Measurements from ENCODE around the gene LSS. TPM values are rescaled to one million over a fixed set of nuclear protein-coding genes. Genes with fewer than 3 reads are reported as not detected.
A peak's percentile ranks its signal among the peaks of the same experiment; 100 is the strongest.
"Not testable (repeated sequence)": the region's sequence is repeated elsewhere in the genome, so short reads cannot be mapped to it uniquely, and the experiment has no call there.

LSS gene
- total RNA-seq, 2 experiments from 2014 or later = 30.4 TPM

GRCh38 chr21:46205166-46205565 is 23.4 kb downstream of the LSS start:
- no peak for DNase-seq
- no peaks in the 10 kb centered on the region for H3K9me3 Mint-ChIP-seq
- CTCF ChIA-PET = no interaction called here
- TF ChIP-seq CTCF (IDR thresholded peaks at IDR 0.05) = no peak
- no peaks in the 10 kb centered on the region for H3K4me1 ChIP-seq (ENCODE audit: insufficient read depth, low read length)
- H3K4me3 Mint-ChIP-seq = no peak overlapping the region
- H3K27ac Mint-ChIP-seq = no peak overlapping the region
- H3K27me3 ChIP-seq (ENCODE audit: control insufficient read depth in 1 of 2, insufficient read depth in 2 of 2, low read length in 2 of 2) = no peaks in the 10 kb centered on the region
- no peak overlapping the region for H3K27ac ChIP-seq (ENCODE audit: low read depth in 1 of 2, low read length in 2 of 2)
- no peak for ATAC-seq (ENCODE audit: poor library complexity)
- H3K9me3 ChIP-seq (ENCODE audit: control insufficient read depth in 1 of 2, insufficient read depth in 1 of 2, low read length in 2 of 2) = no peaks in the 10 kb centered on the region
- H3K36me3 Mint-ChIP-seq (ENCODE audit: low read depth) = peaks cover 58% of the 10 kb centered on the region
- no peak overlapping the region for H3K4me3 ChIP-seq (ENCODE audit: low read length)
- no peaks in the 10 kb centered on the region for H3K27me3 Mint-ChIP-seq
- no peaks in the 10 kb centered on the region for H3K4me1 Mint-ChIP-seq (ENCODE audit: low read depth)
- H3K36me3 ChIP-seq (ENCODE audit: insufficient read depth, low read length) = peaks cover 22% of the 10 kb centered on the region
- POLR2A ChIA-PET = no interaction called here
- intact Hi-C loops (cut with DNase I, micrococcal nuclease) = no loop called here

GRCh38 chr21:46203203-46203600 is 25.4 kb downstream of the LSS start:
- H3K4me3 Mint-ChIP-seq = no peak overlapping the region
- H3K4me3 ChIP-seq (ENCODE audit: low read length) = no peak overlapping the region
- H3K27ac Mint-ChIP-seq = no peak overlapping the region
- POLR2A ChIA-PET = no interaction called here
- no peaks in the 10 kb centered on the region for H3K27me3 Mint-ChIP-seq
- CTCF ChIA-PET = no interaction called here
- no peak for DNase-seq
- no peaks in the 10 kb centered on the region for H3K9me3 ChIP-seq (ENCODE audit: control insufficient read depth in 1 of 2, insufficient read depth in 1 of 2, low read length in 2 of 2)
- H3K9me3 Mint-ChIP-seq = no peaks in the 10 kb centered on the region
- H3K27me3 ChIP-seq (ENCODE audit: control insufficient read depth in 1 of 2, insufficient read depth in 2 of 2, low read length in 2 of 2) = no peaks in the 10 kb centered on the region
- intact Hi-C loops (cut with DNase I, micrococcal nuclease) = no loop called here
- peaks cover 22% of the 10 kb centered on the region for H3K36me3 ChIP-seq (ENCODE audit: insufficient read depth, low read length)
- ATAC-seq (ENCODE audit: poor library complexity) = no peak
- no peaks in the 10 kb centered on the region for H3K4me1 Mint-ChIP-seq (ENCODE audit: low read depth)
- TF ChIP-seq CTCF (IDR thresholded peaks at IDR 0.05) = no peak
- H3K27ac ChIP-seq (ENCODE audit: low read depth in 1 of 2, low read length in 2 of 2) = no peak overlapping the region
- H3K4me1 ChIP-seq (ENCODE audit: insufficient read depth, low read length) = no peaks in the 10 kb centered on the region
- H3K36me3 Mint-ChIP-seq (ENCODE audit: low read depth) = peaks cover 67% of the 10 kb centered on the region

GRCh38 chr21:46202592-46203202 is 25.9 kb downstream of the LSS start:
- no peaks in the 10 kb centered on the region for H3K9me3 Mint-ChIP-seq
- DNase-seq (peak in 1 of 14 experiments; percentile 47), ATAC-seq (ENCODE audit: poor library complexity) (no peak)
- H3K4me3 Mint-ChIP-seq = no peak overlapping the region
- TF ChIP-seq CTCF (IDR thresholded peaks at IDR 0.05) = no peak
- POLR2A ChIA-PET = no interaction called here
- no peaks in the 10 kb centered on the region for H3K9me3 ChIP-seq (ENCODE audit: control insufficient read depth in 1 of 2, insufficient read depth in 1 of 2, low read length in 2 of 2)
- H3K36me3 Mint-ChIP-seq (ENCODE audit: low read depth) = peaks cover 67% of the 10 kb centered on the region
- H3K36me3 ChIP-seq (ENCODE audit: insufficient read depth, low read length) = peaks cover 22% of the 10 kb centered on the region
- H3K27ac ChIP-seq (ENCODE audit: low read depth in 1 of 2, low read length in 2 of 2) = no peak overlapping the region
- H3K4me1 Mint-ChIP-seq (ENCODE audit: low read depth) = no peaks in the 10 kb centered on the region
- intact Hi-C loops (cut with DNase I, micrococcal nuclease) = no loop called here
- no peaks in the 10 kb centered on the region for H3K27me3 ChIP-seq (ENCODE audit: control insufficient read depth in 1 of 2, insufficient read depth in 2 of 2, low read length in 2 of 2)
- H3K27me3 Mint-ChIP-seq = no peaks in the 10 kb centered on the region
- no peaks in the 10 kb centered on the region for H3K4me1 ChIP-seq (ENCODE audit: insufficient read depth, low read length)
- CTCF ChIA-PET = no interaction called here
- H3K4me3 ChIP-seq (ENCODE audit: low read length) = no peak overlapping the region
- no peak overlapping the region for H3K27ac Mint-ChIP-seq

- H3K27me3 ChIP-seq (ENCODE audit: control insufficient read depth in 1 of 2, insufficient read depth in 2 of 2, low read length in 2 of 2); H3K4me1 Mint-ChIP-seq (ENCODE audit: low read depth); H3K27ac Mint-ChIP-seq; H3K27ac ChIP-seq (ENCODE audit: low read depth in 1 of 2, low read length in 2 of 2); H3K4me3 ChIP-seq (ENCODE audit: low read length); H3K4me1 ChIP-seq (ENCODE audit: insufficient read depth, low read length); H3K27me3 Mint-ChIP-seq; intact Hi-C loops (cut with DNase I, micrococcal nuclease); DNase-seq; ATAC-seq (ENCODE audit: poor library complexity); H3K4me3 Mint-ChIP-seq; POLR2A ChIA-PET; H3K9me3 Mint-ChIP-seq; H3K9me3 ChIP-seq (ENCODE audit: control insufficient read depth in 1 of 2, insufficient read depth in 1 of 2, low read length in 2 of 2): not testable (repeated sequence)
- H3K36me3 ChIP-seq (ENCODE audit: insufficient read depth, low read length) = peaks cover 11% of the 10 kb centered on the region
- CTCF ChIA-PET = interaction anchor here (1.0 kb wide), 1 partner anchor 58 kb away, joined by 3 read pairs; no protein-coding TSS in a partner anchor
- H3K36me3 Mint-ChIP-seq (ENCODE audit: low read depth) = peaks cover 75% of the 10 kb centered on the region
Measured at GRCh38 chr21:46200877-46201803, 27.4 kb downstream of the LSS start.
